Jurkat, Clone E6-1 (cell line): ENCODE results near the gene ESRRG.
"Not testable (repeated sequence)": the region's sequence is repeated elsewhere in the genome, so short reads cannot be mapped to it uniquely, and the experiment has no call there.

Experiments used
- DNase-seq: peaks from one replicate; pipeline ENCODE4 v3.0.0-alpha.2; 2011; ENCODE audit warnings: low read depth, low spot score
- H3K4me3 ChIP-seq: 2 replicates; pipeline ENCODE4 v1.5.1; 2011; ENCODE audit warnings: mild to moderate bottlenecking, low read length, control low read depth, moderate library complexity

The ESRRG gene

GRCh38 chr1:216710598-216711333 lies 12.5 kb downstream of the ESRRG start:
- DNase-seq = no peak
- no peak overlapping the region for H3K4me3 ChIP-seq

GRCh38 chr1:216710055-216710454 lies 13.2 kb downstream of the ESRRG start:
- H3K4me3 ChIP-seq = no peak overlapping the region
- no peak for DNase-seq

DNA sequence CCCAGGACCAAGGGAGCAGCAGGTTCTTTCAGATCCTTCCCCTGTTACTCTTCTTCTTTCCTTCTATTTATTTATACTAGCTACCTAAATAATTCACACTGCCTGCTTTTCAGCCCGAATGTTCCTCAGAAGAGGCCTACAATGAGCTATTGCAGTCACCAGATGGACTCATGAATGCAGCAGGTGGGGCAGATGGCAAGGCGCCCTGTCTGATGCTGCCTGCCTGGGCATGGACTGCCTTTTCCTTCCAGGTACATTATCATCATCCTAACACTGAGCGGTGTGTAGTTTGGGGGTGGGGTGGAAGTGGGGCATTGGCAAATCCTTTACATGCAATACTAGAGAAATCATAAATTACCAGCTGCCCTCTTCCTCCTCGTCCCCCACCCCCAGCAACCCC lies 17.6 kb downstream of the ESRRG start:
- no peak overlapping the region for H3K4me3 ChIP-seq
- DNase-seq = no peak

DNA sequence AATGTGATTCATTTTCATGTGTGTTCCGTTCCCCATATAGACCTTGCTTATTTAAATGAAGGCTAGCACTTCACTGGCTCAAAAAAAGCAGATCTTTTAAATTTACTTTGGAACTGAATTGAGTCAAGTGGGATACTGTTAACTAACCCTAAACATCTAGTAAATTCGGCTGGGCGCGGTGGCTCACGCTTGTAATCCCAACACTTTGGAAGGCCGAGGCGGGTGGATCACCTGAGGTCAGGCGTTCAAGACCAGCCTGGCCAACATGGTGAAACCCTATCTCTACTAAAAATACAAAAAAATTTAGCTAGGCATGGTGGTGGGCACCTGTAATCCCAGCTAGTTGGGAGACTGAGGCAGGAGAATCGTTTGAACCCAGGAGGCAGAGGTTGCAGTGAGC lies 19.2 kb downstream of the ESRRG start:
- not testable (repeated sequence) for DNase-seq, H3K4me3 ChIP-seq

GRCh38 chr1:216702170-216702569 lies 21.1 kb downstream of the ESRRG start:
- H3K4me3 ChIP-seq = no peak overlapping the region
- DNase-seq = no peak

DNA sequence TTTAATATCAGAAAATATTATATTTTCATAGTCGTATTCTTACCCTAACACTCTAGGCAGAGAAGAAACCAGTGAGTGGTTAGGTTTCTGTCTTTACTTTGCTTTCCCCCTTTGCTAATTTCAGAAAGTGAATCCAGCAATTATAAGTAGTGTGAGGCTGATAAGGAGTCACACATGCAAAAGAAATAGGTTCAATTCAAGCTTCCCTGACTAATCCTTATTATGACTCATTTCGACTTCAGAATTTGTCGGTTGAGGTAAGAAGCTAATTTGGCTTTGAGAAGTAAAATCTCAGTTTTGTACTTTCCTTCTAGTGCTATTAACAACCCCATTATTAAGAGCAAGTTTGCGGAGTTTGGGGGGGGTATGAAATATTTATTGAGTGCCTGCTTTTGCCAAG lies 22.4 kb downstream of the ESRRG start:
- no peak overlapping the region for H3K4me3 ChIP-seq
- no peak for DNase-seq

DNA sequence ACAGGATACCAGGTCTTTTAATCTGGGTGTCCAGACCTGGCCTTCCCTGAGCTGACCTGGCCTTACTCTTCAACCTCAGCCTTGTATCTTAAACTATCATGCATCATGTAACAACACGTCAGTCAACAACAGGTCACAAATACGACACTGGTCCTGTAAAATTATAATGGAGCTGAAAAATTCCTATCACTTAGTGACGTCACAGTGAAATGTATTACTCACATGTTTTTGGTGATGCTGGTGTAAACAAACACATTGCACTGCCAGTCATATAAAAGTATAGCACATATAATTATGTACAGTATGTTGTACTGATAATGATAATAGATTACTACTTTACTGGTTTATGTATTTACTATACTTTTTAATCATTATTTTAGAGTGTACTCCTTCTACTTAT lies 31.5 kb downstream of the ESRRG start:
- DNase-seq = no peak
- H3K4me3 ChIP-seq = no peak overlapping the region

DNA sequence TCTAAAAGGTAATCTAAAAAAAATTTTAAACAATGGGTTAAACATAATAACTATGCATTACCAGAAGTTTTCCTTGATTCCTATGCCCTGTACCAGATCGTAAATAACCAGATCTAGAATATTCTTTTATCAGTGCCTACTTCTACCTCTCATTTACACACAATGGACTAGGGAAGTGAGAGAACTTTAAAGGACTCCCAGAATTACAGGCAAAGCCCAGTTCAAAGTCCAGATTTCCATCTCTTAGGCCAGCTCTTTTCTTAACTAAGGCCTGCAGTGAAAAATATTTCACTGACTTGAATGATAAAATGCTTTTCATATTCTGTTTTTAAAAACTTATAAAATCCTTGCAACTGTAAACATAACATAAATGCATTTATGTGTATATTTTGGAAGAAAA lies 32.6 kb downstream of the ESRRG start:
- no peak for DNase-seq
- no peak overlapping the region for H3K4me3 ChIP-seq

GRCh38 chr1:216688127-216688657 lies 35.0 kb downstream of the ESRRG start:
- DNase-seq = no peak
- H3K4me3 ChIP-seq = no peak overlapping the region

- DNase-seq = no peak
Measured at GRCh38 chr1:216686860-216687766, 36.1 kb downstream of the ESRRG start.

GRCh38 chr1:216682752-216683151 lies 40.5 kb downstream of the ESRRG start:
- DNase-seq = no peak
- no peak overlapping the region for H3K4me3 ChIP-seq

More at GRCh38 chr1:216686860-216687766, 36.1 kb downstream of the ESRRG start:
- no peak overlapping the region for H3K4me3 ChIP-seq

- DNase-seq = no peak
Measured at GRCh38 chr1:216679108-216679507, 44.1 kb downstream of the ESRRG start.

GRCh38 chr1:216670118-216670883 lies 52.9 kb downstream of the ESRRG start:
- no peak for DNase-seq
- H3K4me3 ChIP-seq = no peak overlapping the region

More at GRCh38 chr1:216679108-216679507, 44.1 kb downstream of the ESRRG start:
- no peak overlapping the region for H3K4me3 ChIP-seq

- H3K4me3 ChIP-seq = no peak overlapping the region
- no peak for DNase-seq
Measured at GRCh38 chr1:216666441-216666840, 56.8 kb downstream of the ESRRG start.

DNA sequence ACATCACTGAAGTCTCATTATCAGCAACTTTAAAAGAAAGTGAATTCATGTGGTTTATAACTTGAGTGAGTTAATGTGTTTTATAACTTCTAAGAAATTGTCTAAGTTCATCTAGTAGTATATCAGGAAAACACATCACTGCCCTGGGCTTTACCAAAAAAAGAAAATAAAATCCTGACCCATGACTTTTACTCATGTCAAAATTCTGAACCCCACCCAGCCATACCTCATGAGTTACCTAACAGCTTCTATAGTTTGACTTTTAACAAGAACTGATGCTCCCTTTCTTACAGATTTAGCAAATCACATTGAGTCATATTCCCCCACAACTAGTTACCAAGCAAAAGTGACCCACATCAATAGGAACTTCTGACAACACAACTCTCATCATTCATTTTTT lies 57.4 kb downstream of the ESRRG start:
- H3K4me3 ChIP-seq = no peak overlapping the region
- DNase-seq = no peak

GRCh38 chr1:216665406-216665805 lies 57.8 kb downstream of the ESRRG start:
- no peak overlapping the region for H3K4me3 ChIP-seq
- no peak for DNase-seq

GRCh38 chr1:216662681-216663080 lies 60.5 kb downstream of the ESRRG start:
- no peak for DNase-seq
- no peak overlapping the region for H3K4me3 ChIP-seq

- H3K4me3 ChIP-seq = no peak overlapping the region
- no peak for DNase-seq
Measured at GRCh38 chr1:216660561-216660960, 62.7 kb downstream of the ESRRG start.

GRCh38 chr1:216653001-216653400 lies 70.2 kb downstream of the ESRRG start:
- H3K4me3 ChIP-seq = no peak overlapping the region
- DNase-seq = no peak
